Kidney epithelial cell (primary cell): ENCODE results near the gene PECR. TPM values are rescaled to one million over a fixed set of nuclear protein-coding genes. Genes with fewer than 3 reads are reported as not detected.
A peak's percentile ranks its signal among the peaks of the same experiment; 100 is the strongest.

Source experiments
- DNase-seq: peaks from one replicate; pipeline ENCODE4 v3.0.0-alpha.2; 2010; ENCODE audit warnings: low read depth
- H3K27me3 ChIP-seq: 2 replicates; pipeline ENCODE4 v1.6.0; 2011; ENCODE audit warnings: low read length; ENCODE audit not compliant: control insufficient read depth, insufficient read depth
- H3K36me3 ChIP-seq: 2 replicates; pipeline ENCODE4 v1.5.1; 2011; ENCODE audit warnings: low read length; ENCODE audit not compliant: control insufficient read depth, insufficient read depth
- H3K4me3 ChIP-seq: 2 replicates; pipeline ENCODE4 v1.5.1; 2011; ENCODE audit warnings: low read depth, mild to moderate bottlenecking, control low read depth, low read length
- total RNA-seq: library from RNA; depleted of rRNA; stranded (reverse); fragments of >200 nt; gene quantifications from 2 replicates; pipeline ENCODE4 v1.2.3, GENCODE V29; 2015
- TF ChIP-seq, protein P1 (sequence below): IDR thresholded peaks from 2 replicates; pipeline ENCODE4 v1.5.1; 2011; ENCODE audit warnings: mild to moderate bottlenecking, moderate library complexity, low read length, control low read depth, inconsistent platforms; ENCODE audit not compliant: insufficient read depth, poor library complexity, severe bottlenecking

The PECR gene
- total RNA-seq, 1 donor from 2014 or later: 18.4 TPM

DNA sequence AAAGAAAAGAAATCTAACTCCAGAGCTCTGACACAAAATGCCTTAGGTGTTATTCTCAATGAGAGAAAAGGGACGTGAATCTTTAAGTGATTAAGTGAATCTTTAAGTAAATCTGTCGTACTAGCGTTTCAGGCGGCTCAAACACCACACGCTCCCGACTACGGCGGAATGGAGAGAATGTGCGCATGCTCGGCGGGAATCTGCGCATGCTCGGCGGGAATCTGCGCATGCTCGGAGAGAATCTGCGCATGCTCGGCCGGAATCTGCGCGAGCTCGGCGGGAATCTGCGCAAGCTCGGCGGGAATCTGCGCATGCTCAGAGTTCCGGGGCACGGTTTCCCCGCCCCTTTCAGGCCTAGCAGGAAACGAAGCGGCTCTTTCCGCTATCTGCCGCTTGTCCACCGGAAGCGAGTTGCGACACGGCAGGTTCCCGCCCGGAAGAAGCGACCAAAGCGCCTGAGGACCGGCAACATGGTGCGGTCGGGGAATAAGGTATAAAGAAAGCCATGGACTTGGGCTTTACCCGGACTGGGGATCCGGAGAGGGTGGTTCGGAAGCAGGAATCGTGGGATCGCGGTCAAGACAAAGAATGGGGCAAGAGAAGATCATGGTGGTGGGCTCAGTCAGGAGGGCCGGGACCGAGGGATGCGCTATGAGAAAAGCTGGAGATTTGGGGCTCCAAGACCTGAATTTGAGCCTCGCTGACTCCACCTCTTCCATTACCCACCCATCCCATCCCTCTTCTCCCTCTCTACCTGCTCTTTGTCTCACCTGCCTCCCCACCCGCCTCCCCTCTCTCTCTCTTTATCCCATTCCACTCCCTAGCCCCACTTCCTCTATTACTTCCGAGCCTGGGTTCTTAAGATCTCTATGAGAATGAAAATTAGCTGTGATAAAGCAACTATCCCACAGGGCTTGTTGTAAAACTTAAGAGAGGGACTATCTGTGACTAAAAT is 27.6 kb upstream of the PECR start, which contains the start of gene XRCC5:
Gene XRCC5, plus strand, starts transcription at position 382 of the 955 bp plus-strand sequence. Its CDS starts 89 bp downstream, at position 471.
- Histone ChIP-seq H3K4me3 (peak within 1 kb of the TSS; percentile 100), H3K36me3 (peaks cover 2% of the 10 kb centered on the region), H3K27me3 (no peaks in the 10 kb centered on the region)
- DNase-seq: peak; percentile 88
- TF ChIP-seq, protein P1, sequence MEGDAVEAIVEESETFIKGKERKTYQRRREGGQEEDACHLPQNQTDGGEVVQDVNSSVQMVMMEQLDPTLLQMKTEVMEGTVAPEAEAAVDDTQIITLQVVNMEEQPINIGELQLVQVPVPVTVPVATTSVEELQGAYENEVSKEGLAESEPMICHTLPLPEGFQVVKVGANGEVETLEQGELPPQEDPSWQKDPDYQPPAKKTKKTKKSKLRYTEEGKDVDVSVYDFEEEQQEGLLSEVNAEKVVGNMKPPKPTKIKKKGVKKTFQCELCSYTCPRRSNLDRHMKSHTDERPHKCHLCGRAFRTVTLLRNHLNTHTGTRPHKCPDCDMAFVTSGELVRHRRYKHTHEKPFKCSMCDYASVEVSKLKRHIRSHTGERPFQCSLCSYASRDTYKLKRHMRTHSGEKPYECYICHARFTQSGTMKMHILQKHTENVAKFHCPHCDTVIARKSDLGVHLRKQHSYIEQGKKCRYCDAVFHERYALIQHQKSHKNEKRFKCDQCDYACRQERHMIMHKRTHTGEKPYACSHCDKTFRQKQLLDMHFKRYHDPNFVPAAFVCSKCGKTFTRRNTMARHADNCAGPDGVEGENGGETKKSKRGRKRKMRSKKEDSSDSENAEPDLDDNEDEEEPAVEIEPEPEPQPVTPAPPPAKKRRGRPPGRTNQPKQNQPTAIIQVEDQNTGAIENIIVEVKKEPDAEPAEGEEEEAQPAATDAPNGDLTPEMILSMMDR: no peak

DNA sequence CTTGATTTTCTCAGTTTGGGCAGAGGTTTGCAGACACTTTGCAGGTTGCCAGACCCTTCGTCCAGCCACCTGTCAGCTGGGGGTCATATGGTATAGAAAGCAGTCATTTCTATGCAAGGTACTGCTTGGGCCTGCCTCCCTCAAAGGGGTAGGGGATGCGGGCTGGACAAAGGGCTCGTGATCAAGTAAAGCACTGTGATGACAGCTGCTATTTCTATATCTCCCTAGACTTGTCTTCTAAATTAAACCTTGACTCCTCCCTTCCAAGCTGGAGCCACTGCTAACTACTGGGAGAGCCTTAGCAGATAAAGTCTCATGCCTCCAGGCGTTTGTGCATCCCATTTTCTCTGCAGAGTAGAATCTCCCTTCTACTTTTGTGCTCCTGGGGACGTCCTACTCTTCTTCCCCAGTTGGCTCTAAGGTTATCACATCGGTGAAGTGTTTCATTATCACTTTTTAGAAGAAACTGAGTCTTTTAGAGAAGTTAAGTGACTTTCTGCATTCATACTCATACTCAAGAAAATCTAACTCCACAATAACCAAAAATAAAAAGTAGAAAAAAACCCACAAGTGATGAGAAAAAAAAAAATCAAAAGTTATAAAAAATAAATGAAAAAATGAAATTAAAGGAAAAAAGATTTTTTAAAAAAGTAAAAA is 26.8 kb upstream of the PECR start:
- TF ChIP-seq, protein P1: no peak
- H3K36me3 ChIP-seq: no peaks in the 10 kb centered on the region
- no peak for DNase-seq
- peak overlapping the region; percentile 53 for H3K4me3 ChIP-seq
- no peaks in the 10 kb centered on the region for H3K27me3 ChIP-seq

DNA sequence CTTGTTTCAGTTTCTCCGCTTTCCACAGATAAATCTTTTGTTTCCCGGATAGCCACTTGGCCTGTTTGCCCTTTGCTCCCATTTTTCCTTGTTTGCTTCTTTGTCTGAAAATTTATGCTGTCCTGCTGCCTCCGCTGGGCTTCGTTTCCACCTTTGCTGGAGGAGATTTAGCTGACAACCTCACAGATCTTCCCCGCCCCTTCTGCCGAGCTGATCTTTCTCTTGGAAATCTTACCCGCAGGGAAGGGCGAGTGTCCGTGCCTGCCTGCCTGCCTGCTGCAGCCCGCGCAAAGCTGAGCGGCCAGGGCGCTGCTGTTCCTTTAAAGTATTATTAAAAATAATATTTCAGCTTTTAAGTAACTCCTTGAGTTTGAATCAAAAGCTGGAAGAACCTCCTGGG is 26.2 kb upstream of the PECR start:
- TF ChIP-seq, protein P1: no peak
- H3K36me3 ChIP-seq: no peaks in the 10 kb centered on the region
- no peak for DNase-seq
- no peak overlapping the region for H3K4me3 ChIP-seq
- H3K27me3 ChIP-seq: no peaks in the 10 kb centered on the region

DNA sequence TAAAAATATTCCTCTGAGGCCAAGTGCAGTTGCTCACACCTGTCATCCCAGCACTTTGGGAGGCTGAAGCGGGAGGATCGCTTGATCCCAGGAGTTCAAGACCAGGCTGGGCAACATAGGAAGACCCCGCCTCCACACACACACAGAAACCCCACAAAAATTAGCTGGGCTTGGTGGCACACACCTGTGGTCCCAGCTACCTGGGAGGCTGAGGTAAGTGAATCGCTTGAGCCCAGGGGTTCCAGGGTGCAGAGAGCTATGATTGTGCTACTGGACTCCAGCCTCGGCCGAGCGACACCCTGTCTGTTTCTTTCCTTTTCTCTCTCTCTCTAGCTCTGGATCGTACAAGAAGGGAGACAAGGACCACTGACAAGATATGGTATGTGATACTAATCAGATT is 25.7 kb upstream of the PECR start:
- H3K27me3 ChIP-seq: no peaks in the 10 kb centered on the region
- TF ChIP-seq, protein P1: no peak
- no peaks in the 10 kb centered on the region for H3K36me3 ChIP-seq
- H3K4me3 ChIP-seq: no peak overlapping the region
- no peak for DNase-seq

DNA sequence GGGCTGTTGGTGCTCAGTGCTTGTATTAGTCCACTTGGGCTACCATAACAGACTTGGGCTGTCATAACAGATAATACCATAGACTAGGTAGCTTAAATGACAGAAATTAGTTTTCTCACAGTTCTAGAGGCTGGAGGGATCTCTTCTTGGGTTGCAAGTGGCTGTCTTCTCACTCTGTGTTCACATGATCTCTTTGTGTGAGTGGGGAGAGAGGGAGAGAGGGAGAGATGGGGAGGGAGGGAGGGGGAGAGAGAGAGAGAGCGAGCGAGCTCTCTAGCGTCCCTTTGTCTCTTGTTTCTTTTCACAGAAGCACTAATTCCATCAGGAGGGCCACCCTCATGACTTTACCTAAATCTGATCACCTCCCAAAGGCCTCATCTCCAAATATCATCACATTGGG is 23.1 kb upstream of the PECR start:
- TF ChIP-seq, protein P1: no peak
- no peak overlapping the region for H3K4me3 ChIP-seq
- H3K27me3 ChIP-seq: no peaks in the 10 kb centered on the region
- no peaks in the 10 kb centered on the region for H3K36me3 ChIP-seq
- no peak for DNase-seq
